HCT116 (cell line): ENCODE data around the gene PLEKHA5. TPM values are rescaled to one million over a fixed set of nuclear protein-coding genes. Genes with fewer than 3 reads are reported as not detected.

Source experiments
- ATAC-seq: fragments of 200-7000 bp; cut with Tn5 transposase; 2 replicates; pipeline ENCODE4 v1.9.1; 2020; ENCODE audit warnings: mild to moderate bottlenecking, moderate library complexity
- BruUV-seq: library from RNA; stranded (reverse); fragments of 400-500 nt; replicated peaks from 2 replicates; lab custom pipeline; 2021; lab: Mats Ljungman, UMichigan
- CTCF ChIA-PET: fragments of 300-600 bp; sonication (Branson Sonifier 250); formaldehyde crosslinking; loops from one replicate; lab custom pipeline; 2021; ENCODE audit warnings: antibody characterized with exemption; lab: Charles Lee
- POLR2A ChIA-PET: fragments of 300-600, 350-600 bp; sonication (Branson Sonifier 250); formaldehyde crosslinking; loops from one replicate; lab custom pipeline; 2021; ENCODE audit warnings: antibody characterized with exemption; lab: Charles Lee
- RAD21 ChIA-PET, 2 experiments: fragments of 300-600 bp; sonication (Branson Sonifier 250); formaldehyde crosslinking; loops; one replicate each; lab custom pipeline; 2023; ENCODE audit warnings: low total read pairs in 2 of 2; ENCODE audit not compliant: uncharacterized antibody in 2 of 2, unreplicated experiment in 2 of 2, low non-redundant PET in 1 of 2; lab: Charles Lee
- DNase-seq: peaks from one replicate; pipeline ENCODE4 v3.0.0-alpha.2; 2010; ENCODE audit warnings: low read depth, low spot score
- H2AFZ ChIP-seq: fragments of 200-600 bp; shearing (Covaris generic), sonication (generic); 2 replicates; pipeline ENCODE4 v1.6.1; 2017; ENCODE audit warnings: low read depth, mixed run types, mixed read lengths, antibody characterized with exemption, low read length; ENCODE audit not compliant: poor library complexity, severe bottlenecking
- H3K27ac ChIP-seq: 2 replicates; pipeline ENCODE4 v1.5.1; 2012; ENCODE audit warnings: low read depth, low read length
- H3K27me3 ChIP-seq: fragments of 200-600 bp; sonication (generic); 2 replicates; pipeline ENCODE4 v1.6.1; 2016; ENCODE audit warnings: mixed run types, low read length, mixed read lengths; ENCODE audit not compliant: insufficient read depth
- H3K36me3 ChIP-seq, 2 experiments: fragments of 200-500 bp in 1 of 2; fragments of 200-600 bp in 1 of 2; sonication (Bioruptor generic) in 1 of 2; sonication (generic) in 1 of 2; 2 replicates each; pipeline versions ENCODE4 v1.5.1 to v1.6.1; 2014 to 2016; ENCODE audit warnings: low read length in 2 of 2, inconsistent platforms in 1 of 2, mixed read lengths in 1 of 2, mixed run types in 1 of 2; ENCODE audit not compliant: insufficient read depth in 2 of 2, control insufficient read depth in 1 of 2
- H3K4me1 ChIP-seq, 2 experiments: fragments of 200-600 bp in 1 of 2; sonication (generic) in 1 of 2; 2 replicates each; pipeline versions ENCODE4 v1.5.1 to v1.6.1; 2012 to 2017; ENCODE audit warnings: low read length in 2 of 2, inconsistent platforms in 1 of 2, mild to moderate bottlenecking in 1 of 2, mixed read lengths in 1 of 2, mixed run types in 1 of 2, moderate library complexity in 1 of 2; ENCODE audit not compliant: insufficient read depth in 2 of 2, control insufficient read depth in 1 of 2
- H3K4me2 ChIP-seq: fragments of 200-600 bp; sonication (generic); 2 replicates; pipeline ENCODE4 v1.6.1; 2017; ENCODE audit warnings: mixed run types, low read length, mixed read lengths
- H3K4me3 ChIP-seq, 2 experiments: fragments of 200-600 bp in 1 of 2; sonication (generic) in 1 of 2; replicated peaks in 1 of 2; 2 replicates each; pipeline ENCODE4 v1.5.1; 2011 to 2016; ENCODE audit warnings: low read length in 2 of 2, control low read depth in 1 of 2, low read depth in 1 of 2, mild to moderate bottlenecking in 1 of 2, mixed read lengths in 1 of 2, mixed run types in 1 of 2
- H3K79me2 ChIP-seq: fragments of 200-600 bp; sonication (generic); 2 replicates; pipeline ENCODE4 v1.6.1; 2017; ENCODE audit warnings: mild to moderate bottlenecking, mixed run types, low read length, moderate library complexity, mixed read lengths; ENCODE audit not compliant: insufficient read depth
- H3K9ac ChIP-seq: fragments of 200-600 bp; sonication (generic); 2 replicates; pipeline ENCODE4 v1.6.1; 2016; ENCODE audit warnings: low read length, mixed read lengths
- H3K9me2 ChIP-seq: fragments of 200-600 bp; sonication (generic), shearing (Covaris generic); 2 replicates; pipeline ENCODE4 v1.6.1; 2017; ENCODE audit warnings: mixed run types, mild to moderate bottlenecking, moderate library complexity; ENCODE audit not compliant: insufficient read depth
- H3K9me3 ChIP-seq, 2 experiments: fragments of 200-500 bp in 1 of 2; fragments of 200-600 bp in 1 of 2; sonication (Bioruptor generic) in 1 of 2; sonication (generic) in 1 of 2; 2 replicates each; pipeline ENCODE4 v1.6.1; 2014 to 2017; ENCODE audit warnings: low read length in 2 of 2, mixed read lengths in 2 of 2, inconsistent platforms in 1 of 2, low read depth in 1 of 2, mild to moderate bottlenecking in 1 of 2, mixed run types in 1 of 2, moderate library complexity in 1 of 2; ENCODE audit not compliant: control insufficient read depth in 1 of 2, insufficient read depth in 1 of 2
- H4K20me1 ChIP-seq: fragments of 200-600 bp; sonication (generic), shearing (Covaris generic); 2 replicates; pipeline ENCODE4 v1.6.1; 2017; ENCODE audit warnings: mixed run types, mild to moderate bottlenecking, moderate library complexity; ENCODE audit not compliant: insufficient read depth
- ATF3 ChIP-seq: IDR thresholded peaks from 2 replicates; pipeline ENCODE4 v1.6.1; 2012
- CTCF ChIP-seq, 3 experiments: fragments of 200-600 bp in 1 of 3; sonication (generic) in 1 of 3; IDR thresholded peaks in 2 of 3; conservative IDR thresholded peaks in 1 of 3; 2 replicates each; pipeline ENCODE4 v1.5.1; 2012 to 2017; ENCODE audit warnings: low read depth in 2 of 3, low read length in 2 of 3, antibody characterized with exemption in 1 of 3, borderline replicate concordance in 1 of 3, control low read depth in 1 of 3, mild to moderate bottlenecking in 1 of 3, mixed read lengths in 1 of 3, mixed run types in 1 of 3, moderate library complexity in 1 of 3; ENCODE audit not compliant: insufficient read depth in 1 of 3
- FOSL1 ChIP-seq: IDR thresholded peaks from 2 replicates; pipeline ENCODE4 v1.6.1; 2012; ENCODE audit warnings: low read depth
- POLR2A ChIP-seq: IDR thresholded peaks from 2 replicates; pipeline ENCODE4 v1.7.0; 2011; ENCODE audit warnings: borderline replicate concordance; ENCODE audit not compliant: insufficient read depth, insufficient read length; ENCODE audit errors: extremely low read depth
- POLR2AphosphoS5 ChIP-seq: IDR thresholded peaks from 2 replicates; pipeline ENCODE4 v1.6.1; 2011; ENCODE audit warnings: mild to moderate bottlenecking, low read depth, low read length, moderate library complexity
- RAD21 ChIP-seq: IDR thresholded peaks from 2 replicates; pipeline ENCODE4 v1.6.1; 2012; ENCODE audit warnings: low read depth, mild to moderate bottlenecking
- intact Hi-C: fragments of 100-400 bp; cut with micrococcal nuclease; formaldehyde crosslinking; loops from 2 replicates; pipeline ENCODE4 v1.10.0; 2022
- total RNA-seq: library from RNA; stranded (reverse); gene quantifications from one replicate; pipeline ENCODE4 v1.2.1, GENCODE V29; 2021; ENCODE audit not compliant: unreplicated experiment

PLEKHA5 gene
- total RNA-seq, 1 experiment from 2014 or later: 18.9 TPM

- H3K79me2 ChIP-seq: peaks cover 62% of the 10 kb centered on the region
- intact Hi-C loops: no loop called here
- CTCF ChIA-PET: no interaction called here
Measured at GRCh38 chr12:19139615-19140194, 10.2 kb downstream of the PLEKHA5 start.

More at GRCh38 chr12:19139615-19140194, 10.2 kb downstream of the PLEKHA5 start:
- DNase-seq (no peak), ATAC-seq (no peak)
- BruUV-seq: no TSS peak
- POLR2A ChIA-PET: no interaction called here
- H3K4me1 ChIP-seq: no peaks in the 10 kb centered on the region
- H3K4me2 ChIP-seq: no peak overlapping the region
- no peak overlapping the region for H3K4me3 ChIP-seq
- H3K36me3 ChIP-seq: no peaks in the 10 kb centered on the region; a peak in 1 of 4 replicates
- no peaks in the 10 kb centered on the region for H4K20me1 ChIP-seq
- H3K9me2 ChIP-seq: no peaks in the 10 kb centered on the region
- H3K27me3 ChIP-seq: no peaks in the 10 kb centered on the region
- TF ChIP-seq POLR2A (no peak), POLR2AphosphoS5 (no peak), ATF3 (no peak), CTCF (IDR thresholded peaks at IDR 0.05 in 2 of 3, conservative IDR thresholded peaks at IDR 0.05 in 1 of 3; ENCODE audit: borderline replicate concordance in 1 of 3, insufficient read depth in 1 of 3, low read depth in 2 of 3, low read length in 2 of 3) (no peak), FOSL1 (no peak), RAD21 (no peak)
- H3K27ac ChIP-seq: no peak overlapping the region
- H2AFZ ChIP-seq: no peak overlapping the region
- no peaks in the 10 kb centered on the region for H3K9me3 ChIP-seq
- RAD21 ChIA-PET: no interaction called here
- no peak overlapping the region for H3K9ac ChIP-seq
